Loucy (cell line): ENCODE measurements around the gene NDRG3.

ENCODE experiments used
- H2AFZ ChIP-seq: fragments of 200-600 bp; sonication (generic); 2 replicates; pipeline ENCODE4 v1.6.0; 2016; ENCODE audit warnings: antibody characterized with exemption, mild to moderate bottlenecking, low read length, moderate library complexity
- H3F3A ChIP-seq: fragments of 200-600 bp; 2 replicates; pipeline ENCODE4 v1.6.0; 2016; ENCODE audit warnings: antibody characterized with exemption, low read depth, mild to moderate bottlenecking
- H3K27me3 ChIP-seq: fragments of 200-600 bp; sonication (generic); 2 replicates; pipeline ENCODE4 v1.6.1; 2014; ENCODE audit warnings: low read length, mild to moderate bottlenecking; ENCODE audit not compliant: insufficient read depth, poor library complexity, severe bottlenecking
- H3K36me3 ChIP-seq: fragments of 200-600 bp; sonication (generic); 2 replicates; pipeline ENCODE4 v1.6.1; 2016; ENCODE audit warnings: low read length; ENCODE audit not compliant: insufficient read depth
- H3K4me1 ChIP-seq: fragments of 200-600 bp; sonication (generic); 2 replicates; pipeline ENCODE4 v1.5.1; 2014; ENCODE audit warnings: low read length, mild to moderate bottlenecking; ENCODE audit not compliant: insufficient read depth, poor library complexity, severe bottlenecking
- H3K4me2 ChIP-seq: fragments of 200-600 bp; sonication (generic); 2 replicates; pipeline ENCODE4 v1.6.0; 2014; ENCODE audit warnings: antibody characterized with exemption, low read length, low read depth, mild to moderate bottlenecking; ENCODE audit not compliant: poor library complexity, severe bottlenecking
- H3K4me3 ChIP-seq: fragments of 200-600 bp; sonication (generic); 2 replicates; pipeline ENCODE4 v1.5.1; 2014; ENCODE audit warnings: low read length, mild to moderate bottlenecking, mixed read lengths; ENCODE audit not compliant: poor library complexity, severe bottlenecking
- H3K79me2 ChIP-seq: fragments of 200-600 bp; sonication (generic); 2 replicates; pipeline ENCODE4 v1.6.1; 2014; ENCODE audit warnings: low read length; ENCODE audit not compliant: insufficient read depth
- H3K9ac ChIP-seq: fragments of 200-600 bp; sonication (generic); 2 replicates; pipeline ENCODE4 v1.6.0; 2014; ENCODE audit warnings: mild to moderate bottlenecking, low read depth, low read length, moderate library complexity; ENCODE audit not compliant: poor library complexity, severe bottlenecking
- H3K9me2 ChIP-seq: fragments of 200-600 bp; sonication (generic); replicated peaks from 2 replicates; pipeline ENCODE4 v1.6.1; 2016; ENCODE audit warnings: low read depth, low read length, mixed read lengths
- H3K9me3 ChIP-seq: fragments of 200-600 bp; sonication (generic); 2 replicates; pipeline ENCODE4 v1.6.1; 2014; ENCODE audit warnings: mild to moderate bottlenecking, antibody characterized with exemption, low read length, low read depth; ENCODE audit not compliant: insufficient read depth
- H4K20me1 ChIP-seq: fragments of 200-600 bp; sonication (generic); 2 replicates; pipeline ENCODE4 v1.6.0; 2014; ENCODE audit warnings: antibody characterized with exemption, low read length, mild to moderate bottlenecking; ENCODE audit not compliant: insufficient read depth, poor library complexity, severe bottlenecking
- EZH2phosphoT487 ChIP-seq: fragments of 200-600 bp; IDR thresholded peaks from 2 replicates; pipeline ENCODE4 v1.6.1; 2018; ENCODE audit warnings: antibody characterized with exemption, mild to moderate bottlenecking, moderate library complexity, borderline replicate concordance
- TF ChIP-seq, protein P1 (sequence below): fragments of 200-600 bp; sonication (generic); conservative IDR thresholded peaks from 2 replicates; pipeline ENCODE4 v1.5.1; 2014; ENCODE audit warnings: mild to moderate bottlenecking, antibody characterized with exemption, low read length

NDRG3 gene

DNA sequence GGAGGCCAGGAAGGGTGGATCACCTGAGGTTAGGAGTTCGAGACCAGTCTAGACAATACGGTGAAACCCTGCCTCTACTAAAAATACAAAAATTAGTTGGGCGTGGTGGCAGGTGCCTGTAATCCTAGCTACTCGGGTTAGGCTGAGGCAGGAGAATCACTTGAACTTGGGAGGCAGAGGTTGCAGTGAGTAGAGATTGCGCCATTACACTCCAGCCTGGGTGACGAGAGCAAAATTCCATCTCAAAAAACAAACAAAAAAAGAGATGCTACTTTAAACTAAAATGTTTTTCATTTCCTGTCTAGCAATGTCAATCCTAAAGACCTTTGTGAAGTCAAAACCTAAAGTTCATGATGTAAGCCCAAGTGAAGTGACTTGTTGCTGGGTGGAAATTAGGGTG lies 14.8 kb upstream of the NDRG3 start:
- no peaks in the 10 kb centered on the region for H3K4me1 ChIP-seq
- no peaks in the 10 kb centered on the region for H3K27me3 ChIP-seq
- no peak overlapping the region for H3K4me2 ChIP-seq
- H3K9ac ChIP-seq: no peak overlapping the region
- H3K4me3 ChIP-seq: no peak overlapping the region
- H3K36me3 ChIP-seq: peaks cover 1% of the 10 kb centered on the region; the same call in 1 of the 2 replicates
- H3F3A ChIP-seq: no peaks in the 10 kb centered on the region; the same call in 1 of the 2 replicates
- H4K20me1 ChIP-seq: no peaks in the 10 kb centered on the region
- no peak for TF ChIP-seq EZH2phosphoT487
- TF ChIP-seq, protein P1, sequence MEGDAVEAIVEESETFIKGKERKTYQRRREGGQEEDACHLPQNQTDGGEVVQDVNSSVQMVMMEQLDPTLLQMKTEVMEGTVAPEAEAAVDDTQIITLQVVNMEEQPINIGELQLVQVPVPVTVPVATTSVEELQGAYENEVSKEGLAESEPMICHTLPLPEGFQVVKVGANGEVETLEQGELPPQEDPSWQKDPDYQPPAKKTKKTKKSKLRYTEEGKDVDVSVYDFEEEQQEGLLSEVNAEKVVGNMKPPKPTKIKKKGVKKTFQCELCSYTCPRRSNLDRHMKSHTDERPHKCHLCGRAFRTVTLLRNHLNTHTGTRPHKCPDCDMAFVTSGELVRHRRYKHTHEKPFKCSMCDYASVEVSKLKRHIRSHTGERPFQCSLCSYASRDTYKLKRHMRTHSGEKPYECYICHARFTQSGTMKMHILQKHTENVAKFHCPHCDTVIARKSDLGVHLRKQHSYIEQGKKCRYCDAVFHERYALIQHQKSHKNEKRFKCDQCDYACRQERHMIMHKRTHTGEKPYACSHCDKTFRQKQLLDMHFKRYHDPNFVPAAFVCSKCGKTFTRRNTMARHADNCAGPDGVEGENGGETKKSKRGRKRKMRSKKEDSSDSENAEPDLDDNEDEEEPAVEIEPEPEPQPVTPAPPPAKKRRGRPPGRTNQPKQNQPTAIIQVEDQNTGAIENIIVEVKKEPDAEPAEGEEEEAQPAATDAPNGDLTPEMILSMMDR: no peak
- H3K9me3 ChIP-seq: no peaks in the 10 kb centered on the region
- no peak overlapping the region for H2AFZ ChIP-seq
- no peaks in the 10 kb centered on the region for H3K9me2 ChIP-seq
- no peaks in the 10 kb centered on the region for H3K79me2 ChIP-seq

DNA sequence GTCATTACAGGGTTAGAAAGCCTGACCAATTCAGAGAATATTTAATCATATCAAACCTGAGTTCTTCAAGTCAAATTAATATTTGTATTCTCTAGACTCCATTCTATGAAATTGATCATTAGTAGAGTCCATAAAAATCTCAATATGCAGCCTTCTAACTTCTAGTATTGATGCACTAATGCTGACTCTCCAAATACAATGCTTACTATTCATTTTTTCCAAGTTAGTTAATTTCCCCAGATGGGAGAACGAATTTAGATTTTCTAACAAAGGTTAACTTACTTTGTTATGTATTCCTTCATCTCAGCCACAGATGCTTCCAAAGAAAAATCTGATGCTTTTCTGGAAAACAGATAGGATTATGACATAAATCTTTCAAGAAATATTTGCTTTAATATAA lies 12.4 kb upstream of the NDRG3 start:
- Histone ChIP-seq H3F3A (no peaks in the 10 kb centered on the region; the same call in 1 of the 2 replicates), H4K20me1 (no peaks in the 10 kb centered on the region), H2AFZ (no peak overlapping the region), H3K9me3 (no peaks in the 10 kb centered on the region), H3K9ac (no peak overlapping the region), H3K4me3 (no peak overlapping the region), H3K4me2 (no peak overlapping the region), H3K79me2 (no peaks in the 10 kb centered on the region), H3K36me3 (peaks cover 17% of the 10 kb centered on the region; the same call in 1 of the 2 replicates), H3K27me3 (no peaks in the 10 kb centered on the region), H3K9me2 (no peaks in the 10 kb centered on the region), H3K4me1 (no peaks in the 10 kb centered on the region)
- TF ChIP-seq, protein P1: no peak
- no peak for TF ChIP-seq EZH2phosphoT487

DNA sequence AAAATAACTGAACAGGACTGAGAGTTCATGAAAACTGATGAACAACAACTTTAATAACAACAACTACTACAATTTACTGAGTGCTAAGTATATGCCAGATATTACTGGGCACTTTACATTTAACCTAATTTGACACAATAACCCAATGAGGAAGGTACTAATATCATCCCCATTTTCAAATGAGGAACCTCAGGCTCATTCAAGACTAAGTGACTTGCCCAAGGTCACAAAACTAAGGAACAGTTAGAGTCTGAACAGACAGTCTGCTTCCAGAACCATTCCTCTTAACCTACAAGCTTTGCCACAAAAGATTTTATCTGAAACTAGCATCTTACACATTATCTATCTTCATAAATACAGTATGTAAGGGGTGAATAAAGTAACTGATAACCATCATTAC lies 10.6 kb upstream of the NDRG3 start:
- Histone ChIP-seq H3K27me3 (no peaks in the 10 kb centered on the region), H3K9ac (no peak overlapping the region), H3K4me2 (no peak overlapping the region), H3K9me3 (no peaks in the 10 kb centered on the region), H3F3A (no peaks in the 10 kb centered on the region; the same call in 1 of the 2 replicates), H3K4me1 (no peaks in the 10 kb centered on the region), H3K36me3 (peaks cover 29% of the 10 kb centered on the region; the same call in 1 of the 2 replicates), H4K20me1 (no peaks in the 10 kb centered on the region), H2AFZ (no peak overlapping the region), H3K9me2 (no peaks in the 10 kb centered on the region), H3K79me2 (no peaks in the 10 kb centered on the region), H3K4me3 (no peak overlapping the region)
- no peak for TF ChIP-seq EZH2phosphoT487

DNA sequence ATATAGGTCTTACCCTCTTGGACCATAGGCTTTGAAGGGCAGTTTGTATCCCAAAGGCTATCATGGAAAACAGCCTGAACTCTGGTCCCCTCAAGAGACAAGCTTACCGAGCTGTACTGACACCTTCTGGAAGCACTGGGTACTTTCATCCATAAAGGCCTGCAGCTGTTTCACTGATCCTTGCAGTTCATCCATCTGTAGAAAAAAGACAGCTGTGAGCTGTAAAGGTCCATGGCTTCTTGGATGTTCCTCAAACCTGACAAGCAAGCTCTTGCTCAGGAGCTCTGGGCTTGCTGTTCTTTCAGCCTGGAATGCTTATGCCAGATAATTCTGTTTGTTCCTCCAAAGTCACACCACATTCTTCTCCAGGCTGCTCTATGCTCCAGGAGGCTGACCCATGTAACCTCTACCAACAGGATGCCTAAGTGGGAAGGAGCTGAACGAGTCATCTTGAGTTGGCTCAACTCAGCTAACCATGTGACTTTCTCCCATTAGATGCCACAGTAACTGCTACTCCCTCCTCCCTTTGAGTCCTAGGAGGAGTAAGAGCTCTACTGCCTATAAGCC lies 8.8 kb upstream of the NDRG3 start:
- Histone ChIP-seq H3K4me1 (no peaks in the 10 kb centered on the region), H3K4me2 (no peak overlapping the region), H3F3A (no peaks in the 10 kb centered on the region; the same call in 1 of the 2 replicates), H4K20me1 (no peaks in the 10 kb centered on the region), H2AFZ (no peak overlapping the region), H3K27me3 (no peaks in the 10 kb centered on the region), H3K9me2 (no peaks in the 10 kb centered on the region), H3K9ac (no peak overlapping the region), H3K4me3 (no peak overlapping the region), H3K36me3 (peaks cover 29% of the 10 kb centered on the region; the same call in 1 of the 2 replicates), H3K9me3 (no peaks in the 10 kb centered on the region), H3K79me2 (no peaks in the 10 kb centered on the region)
- TF ChIP-seq, protein P1: peak; percentile 80
- TF ChIP-seq EZH2phosphoT487: no peak
